Smooth muscle cell (in vitro differentiated cells): ENCODE data around the gene CCIN. TPM values are rescaled to one million over a fixed set of nuclear protein-coding genes. Genes with fewer than 3 reads are reported as not detected.
"Not testable (repeated sequence)": the region's sequence is repeated elsewhere in the genome, so short reads cannot be mapped to it uniquely, and the experiment has no call there.

Source experiments
- DNase-seq: peaks from one replicate; lab custom pipeline; 2025; ENCODE audit not compliant: unreplicated experiment; lab: John Stamatoyannopoulos, UW
- H2AFZ ChIP-seq: fragments of 200-600 bp; sonication (generic); 2 replicates; pipeline ENCODE4 v1.6.0; 2016; ENCODE audit warnings: antibody characterized with exemption, low read depth, mild to moderate bottlenecking
- H3F3A ChIP-seq: fragments of 200-600 bp; sonication (generic); 2 replicates; pipeline ENCODE4 v1.6.0; 2017; ENCODE audit warnings: antibody characterized with exemption, low read depth
- H3K27ac ChIP-seq: fragments of 200-600 bp; sonication (generic); 2 replicates; pipeline ENCODE4 v1.5.1; 2016; ENCODE audit warnings: low read depth, mild to moderate bottlenecking
- H3K27me3 ChIP-seq: fragments of 200-600 bp; sonication (generic); 2 replicates; pipeline ENCODE4 v1.6.1; 2016; ENCODE audit warnings: low read depth, mild to moderate bottlenecking
- H3K36me3 ChIP-seq: fragments of 200-600 bp; sonication (generic); 2 replicates; pipeline ENCODE4 v1.5.1; 2016; ENCODE audit warnings: low read depth
- H3K4me1 ChIP-seq: fragments of 200-600 bp; sonication (generic); 2 replicates; pipeline ENCODE4 v1.5.1; 2016; ENCODE audit warnings: low read depth
- H3K4me2 ChIP-seq: fragments of 200-600 bp; sonication (generic); 2 replicates; pipeline ENCODE4 v1.6.0; 2016; ENCODE audit warnings: mild to moderate bottlenecking
- H3K4me3 ChIP-seq: fragments of 200-600 bp; sonication (generic); 2 replicates; pipeline ENCODE4 v1.5.1; 2016; ENCODE audit warnings: mild to moderate bottlenecking
- H3K79me2 ChIP-seq: fragments of 200-600 bp; sonication (generic); 2 replicates; pipeline ENCODE4 v1.6.0; 2016; ENCODE audit warnings: low read depth, mild to moderate bottlenecking
- H3K9ac ChIP-seq: fragments of 200-600 bp; sonication (generic); 2 replicates; pipeline ENCODE4 v1.6.0; 2016; ENCODE audit warnings: low read depth
- H3K9me3 ChIP-seq: fragments of 200-600 bp; sonication (generic); replicated peaks from 2 replicates; pipeline ENCODE4 v1.5.1; 2016; ENCODE audit warnings: low read depth
- H4K20me1 ChIP-seq: fragments of 200-600 bp; sonication (generic); 2 replicates; pipeline ENCODE4 v1.6.0; 2016; ENCODE audit warnings: low read depth
- CTCF ChIP-seq: fragments of 200-600 bp; sonication (generic); IDR thresholded peaks from 2 replicates; pipeline ENCODE4 v1.5.1; 2017; ENCODE audit warnings: borderline replicate concordance, mild to moderate bottlenecking, antibody characterized with exemption; ENCODE audit not compliant: insufficient read depth, poor library complexity, severe bottlenecking
- WGBS: methylation state at CpG from one replicate; pipeline ENCODE4 v1.1.7; 2016; ENCODE audit warnings: low lambda C conversion rate; 5-methylcytosine and 5-hydroxymethylcytosine counted together
- polyA plus RNA-seq: library from polyadenylated mRNA; unstranded; fragments of >200 nt; fragmentation: Nextera tagmentation; extraction: Ambion mirVana; gene quantifications from 2 replicates; pipeline ENCODE4 v1.2.1, GENCODE V29; 2016
- total RNA-seq: library from RNA; depleted of rRNA; stranded (reverse); fragments of >200 nt; gene quantifications from 2 replicates; pipeline ENCODE4 v1.2.3, GENCODE V29; 2014

CCIN gene
- total and polyA plus RNA-seq, 2 experiments from 2014 or later = 0.31 to 1.3 TPM

- TF ChIP-seq CTCF = no peak
- Histone ChIP-seq H4K20me1 (no peaks in the 10 kb centered on the region), H3K36me3 (no peaks in the 10 kb centered on the region), H3K9ac (no peak overlapping the region), H3K9me3 (no peaks in the 10 kb centered on the region), H3K27me3 (no peaks in the 10 kb centered on the region), H3K4me1 (no peaks in the 10 kb centered on the region), H2AFZ (no peak overlapping the region), H3F3A (no peaks in the 10 kb centered on the region), H3K4me2 (no peak overlapping the region), H3K27ac (no peak overlapping the region), H3K79me2 (no peaks in the 10 kb centered on the region), H3K4me3 (no peak overlapping the region)
- no peak for DNase-seq
- 91% methylated on average over 2 of the region's 2 CpGs for WGBS
Measured at GRCh38 chr9:36173861-36174260, 4.7 kb downstream of the CCIN start.

GRCh38 chr9:36174271-36174670, 5.1 kb downstream of the CCIN start:
- Histone ChIP-seq H3K79me2 (no peaks in the 10 kb centered on the region), H3K9ac (no peak overlapping the region), H4K20me1 (no peaks in the 10 kb centered on the region), H3K27me3 (no peaks in the 10 kb centered on the region), H3K4me2 (no peak overlapping the region), H3K9me3 (no peaks in the 10 kb centered on the region), H3K27ac (no peak overlapping the region), H2AFZ (no peak overlapping the region), H3K36me3 (no peaks in the 10 kb centered on the region), H3F3A (no peaks in the 10 kb centered on the region), H3K4me1 (no peaks in the 10 kb centered on the region), H3K4me3 (no peak overlapping the region)
- TF ChIP-seq CTCF = no peak
- 62% methylated on average over 7 of the region's 7 CpGs for whole genome bisulfite sequencing
- no peak for DNase-seq

GRCh38 chr9:36174731-36175130, 5.5 kb downstream of the CCIN start:
- H3K36me3 ChIP-seq = no peaks in the 10 kb centered on the region
- no peaks in the 10 kb centered on the region for H3F3A ChIP-seq
- H3K4me3 ChIP-seq = no peak overlapping the region
- H3K9ac ChIP-seq = no peak overlapping the region
- H3K27ac ChIP-seq = no peak overlapping the region
- no peak for TF ChIP-seq CTCF
- no peaks in the 10 kb centered on the region for H3K4me1 ChIP-seq
- H3K4me2 ChIP-seq = no peak overlapping the region
- WGBS = 65% methylated on average over 3 of the region's 3 CpGs
- no peak for DNase-seq
- H3K79me2 ChIP-seq = no peaks in the 10 kb centered on the region
- no peak overlapping the region for H2AFZ ChIP-seq
- H4K20me1 ChIP-seq = no peaks in the 10 kb centered on the region
- no peaks in the 10 kb centered on the region for H3K9me3 ChIP-seq
- no peaks in the 10 kb centered on the region for H3K27me3 ChIP-seq

- not testable (repeated sequence) for H3K9ac ChIP-seq, H3K4me3 ChIP-seq, H2AFZ ChIP-seq, H3K27me3 ChIP-seq, H3F3A ChIP-seq, H3K27ac ChIP-seq, H4K20me1 ChIP-seq, H3K4me1 ChIP-seq, H3K36me3 ChIP-seq, DNase-seq, H3K4me2 ChIP-seq, H3K79me2 ChIP-seq, H3K9me3 ChIP-seq
- 91% methylated on average over 3 of the region's 3 CpGs for WGBS
Measured at GRCh38 chr9:36175209-36175608, 6.0 kb downstream of the CCIN start.

GRCh38 chr9:36176496-36176895, 7.3 kb downstream of the CCIN start:
- H3K9ac ChIP-seq, H3K79me2 ChIP-seq, H3K9me3 ChIP-seq, H3K4me2 ChIP-seq, H3K27ac ChIP-seq, H3F3A ChIP-seq, H3K36me3 ChIP-seq, H3K4me1 ChIP-seq, H3K27me3 ChIP-seq, H3K4me3 ChIP-seq, H2AFZ ChIP-seq, H4K20me1 ChIP-seq, DNase-seq: not testable (repeated sequence)
- WGBS = 90% methylated on average over 10 of the region's 10 CpGs
